K562 (cell line): ENCODE data around the gene SLC39A13. TPM values are rescaled to one million over a fixed set of nuclear protein-coding genes. Genes with fewer than 3 reads are reported as not detected.

ENCODE experiments used
- ARID2 ChIP-seq: fragments of 450-650 bp; IDR thresholded peaks from 2 replicates; pipeline ENCODE4 v1.6.1; 2017; ENCODE audit warnings: antibody characterized with exemption, mild to moderate bottlenecking
- BACH1 ChIP-seq: fragments of 200-800 bp; sonication (Bioruptor generic); IDR thresholded peaks from 2 replicates; pipeline ENCODE4 v1.6.1; 2016; ENCODE audit warnings: missing genetic modification characterization, missing compliant biosample characterization
- BRD4 ChIP-seq: fragments of 200-600 bp; sonication (generic); IDR thresholded peaks from 2 replicates; pipeline ENCODE4 v1.6.1; 2017; ENCODE audit warnings: inconsistent platforms
- CLOCK ChIP-seq: fragments of 250-450 bp; sonication (Bioruptor Pico); IDR thresholded peaks from 2 replicates; pipeline ENCODE4 v1.4.0; 2020; ENCODE audit warnings: mild to moderate bottlenecking, moderate library complexity, borderline replicate concordance
- CREB3L1 ChIP-seq: fragments of 450-650 bp; IDR thresholded peaks from 2 replicates; pipeline ENCODE4 v1.6.1; 2014; ENCODE audit warnings: low read depth, mild to moderate bottlenecking, moderate library complexity, borderline replicate concordance
- E2F6 ChIP-seq, 2 experiments: IDR thresholded peaks; 2 replicates each; pipeline ENCODE4 v1.6.1; 2011; ENCODE audit warnings: borderline replicate concordance in 1 of 2, control low read depth in 1 of 2, low read depth in 1 of 2, low read length in 1 of 2, mild to moderate bottlenecking in 1 of 2, mixed read lengths in 1 of 2, moderate library complexity in 1 of 2; ENCODE audit not compliant: insufficient read depth in 1 of 2, insufficient read length in 1 of 2, poor library complexity in 1 of 2, severe bottlenecking in 1 of 2; ENCODE audit errors: extremely low read depth in 1 of 2
- MEF2A ChIP-seq: IDR thresholded peaks from 2 replicates; pipeline ENCODE4 v1.6.1; 2011; ENCODE audit warnings: low read depth, mild to moderate bottlenecking, low read length, moderate library complexity; ENCODE audit not compliant: control insufficient read depth
- NFRKB ChIP-seq: fragments of 450-650 bp; IDR thresholded peaks from 2 replicates; pipeline ENCODE4 v1.6.1; 2016; ENCODE audit warnings: low read depth
- NR4A1 ChIP-seq, 2 experiments: fragments of 250-450 bp in 1 of 2; fragments of 450-650 bp in 1 of 2; sonication (Bioruptor Pico) in 1 of 2; IDR thresholded peaks; 2 replicates each; pipeline versions ENCODE4 v1.4.0 to v1.6.1; 2016 to 2020; ENCODE audit warnings: mild to moderate bottlenecking in 2 of 2, missing compliant biosample characterization in 1 of 2, missing genetic modification characterization in 1 of 2, moderate library complexity in 1 of 2
- PHF8 ChIP-seq: fragments of 200-600 bp; sonication (generic); IDR thresholded peaks from 2 replicates; pipeline ENCODE4 v1.6.1; 2012; ENCODE audit warnings: mixed run types, mild to moderate bottlenecking, inconsistent platforms, low read length, moderate library complexity, borderline replicate concordance
- PML ChIP-seq: IDR thresholded peaks from 2 replicates; pipeline ENCODE4 v1.6.1; 2012; ENCODE audit warnings: low read length, inconsistent platforms
- POLR2G ChIP-seq: fragments of 200-400 bp; formaldehyde crosslinking; IDR thresholded peaks from 2 replicates; pipeline ENCODE4 v1.6.1; 2017; ENCODE audit warnings: low read depth, mild to moderate bottlenecking, antibody characterized with exemption, low read length, moderate library complexity
- TCF3 ChIP-seq: sonication (generic); formaldehyde crosslinking; IDR thresholded peaks from 2 replicates; pipeline ENCODE4 v1.4.0; 2020; ENCODE audit warnings: mild to moderate bottlenecking, missing genetic modification reagents
- TFAP4 ChIP-seq: sonication (generic); formaldehyde crosslinking; IDR thresholded peaks from 2 replicates; pipeline ENCODE4 v1.8.0; 2022; ENCODE audit warnings: missing genetic modification reagents, mild to moderate bottlenecking, moderate library complexity, borderline replicate concordance
- ZFP91 ChIP-seq: sonication (generic); formaldehyde crosslinking; IDR thresholded peaks from 2 replicates; pipeline ENCODE4 v1.8.0; 2022; ENCODE audit warnings: mild to moderate bottlenecking, missing genetic modification reagents
- ZNF12 ChIP-seq: sonication (generic); formaldehyde crosslinking; IDR thresholded peaks from 2 replicates; pipeline ENCODE4 v1.4.0; 2020; ENCODE audit warnings: mild to moderate bottlenecking, missing genetic modification reagents
- ZNF584 ChIP-seq: fragments of 200-800 bp; sonication (Bioruptor generic); IDR thresholded peaks from 2 replicates; pipeline ENCODE4 v1.6.1; 2016; ENCODE audit warnings: low read depth, mild to moderate bottlenecking, missing genetic modification characterization, missing compliant biosample characterization
- polyA plus RNA-seq, 8 experiments: library from polyadenylated mRNA; depleted of rRNA in 4 of 8; stranded (reverse) in 5 of 8; unstranded in 3 of 8; fragments of >200 nt; fragmentation: Nextera tagmentation in 2 of 8; fragmentation: Illumina TruSeq in 1 of 8; extraction: Ambion mirVana in 2 of 8; extraction: Trizol in 1 of 8; gene quantifications; 2 replicates each; pipeline versions ENCODE4 v1.2.1 to v1.2.3, GENCODE V29; 2011 to 2014; ENCODE audit warnings: inconsistent platforms in 1 of 8, missing spikeins in 1 of 8
- total RNA-seq, 7 experiments: library from RNA; depleted of rRNA in 6 of 7; stranded (reverse); fragments of >200 nt in 6 of 7; fragmentation: Illumina TruSeq in 2 of 7; extraction: Trizol in 2 of 7; gene quantifications; 2 replicates each; pipeline versions ENCODE4 v1.2.1 to v1.2.3, GENCODE V29; 2011 to 2021; ENCODE audit warnings: low replicate concordance in 1 of 7

SLC39A13 gene
- total and polyA plus RNA-seq, 9 of the 15 experiments (the other 6 are each of a cell fraction or from before 2014, with no cell fraction given): 0.17 to 15.9 (median 3.2) TPM

GRCh38 chr11:47393163-47394049 lies 15.0 kb upstream of the SLC39A13 start (continued):
- peak in 1 of 2 experiments; percentile 19 for TF ChIP-seq E2F6 (IDR thresholded peaks at IDR 0.05; ENCODE audit: borderline replicate concordance in 1 of 2, extremely low read depth in 1 of 2, insufficient read depth in 1 of 2, insufficient read length in 1 of 2, low read depth in 1 of 2, low read length in 1 of 2, poor library complexity in 1 of 2, severe bottlenecking in 1 of 2)
- 0 out of 2 replicates have a peak, but pooled peaks have one; percentile 31 for TF ChIP-seq BACH1 (tag)
- TF ChIP-seq ZNF584 (CRISPR knock-in tag): peak; percentile 65; the same call in 1 of the 2 replicates
- peak; percentile 83; the same call in 1 of the 2 replicates for TF ChIP-seq BRD4
- TF ChIP-seq MEF2A: peak; percentile 7; the same call in 1 of the 2 replicates
- no peak for TF ChIP-seq ARID2
- peak; percentile 28; the same call in 1 of the 2 replicates for TF ChIP-seq PHF8
- peak; percentile 50 for TF ChIP-seq POLR2G
- TF ChIP-seq PML: no peak
- TF ChIP-seq CLOCK (CRISPR knock-in tag): no peak
- TF ChIP-seq NR4A1 (CRISPR knock-in tag; IDR thresholded peaks at IDR 0.05): no peak
- TF ChIP-seq NR4A1 (tag; IDR thresholded peaks at IDR 0.05): 0 out of 2 replicates have a peak, but pooled peaks have one; percentile 18
- 0 out of 2 replicates have a peak, but pooled peaks have one; percentile 8 for TF ChIP-seq ZFP91 (CRISPR knock-in tag)
- TF ChIP-seq ZNF12 (CRISPR knock-in tag): no peak
- no peak for TF ChIP-seq TCF3 (CRISPR knock-in tag)
- peak; percentile 71; the same call in 1 of the 2 replicates for TF ChIP-seq TFAP4 (CRISPR knock-in tag)
- TF ChIP-seq NFRKB: peak; percentile 33; the same call in 1 of the 2 replicates
- peak; percentile 41; the same call in 1 of the 2 replicates for TF ChIP-seq CREB3L1
